ENCODE measurements around the gene PACS2.

The PACS2 gene

DNA sequence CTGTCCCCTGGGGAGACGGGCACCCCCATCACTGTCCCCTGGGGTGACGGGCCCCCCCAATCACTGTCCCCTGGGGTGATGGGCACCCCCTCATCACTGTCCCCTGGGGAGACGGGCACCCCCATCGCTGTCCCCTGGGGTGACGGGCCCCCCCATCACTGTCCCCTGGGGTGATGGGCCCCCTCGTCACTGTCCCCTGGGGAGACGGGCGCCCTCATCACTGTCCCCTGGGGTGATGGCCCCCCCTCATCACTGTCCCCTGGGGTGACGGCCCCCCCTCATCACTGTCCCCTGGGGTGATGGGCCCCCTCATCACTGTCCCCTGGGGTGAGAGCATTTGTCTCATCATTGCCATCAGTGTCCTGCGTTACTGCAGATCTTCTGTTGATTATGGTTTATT, 38.6 kb downstream of the PACS2 start:
- peaks cover 4% of the 10 kb centered on the region for H3K36me3 ChIP-seq (ENCODE audit: low read depth)
- DNase-seq (ENCODE audit: low spot score): no peak
- no peaks in the 10 kb centered on the region for H3K27me3 ChIP-seq (ENCODE audit: insufficient read depth, poor library complexity, severe bottlenecking)
- no peak for ATAC-seq (ENCODE audit: low read depth)
- H3K27ac ChIP-seq (ENCODE audit: poor library complexity, severe bottlenecking): no peak overlapping the region
- H3K9me3 ChIP-seq (ENCODE audit: severe bottlenecking): no peaks in the 10 kb centered on the region
- TF ChIP-seq, protein P1, sequence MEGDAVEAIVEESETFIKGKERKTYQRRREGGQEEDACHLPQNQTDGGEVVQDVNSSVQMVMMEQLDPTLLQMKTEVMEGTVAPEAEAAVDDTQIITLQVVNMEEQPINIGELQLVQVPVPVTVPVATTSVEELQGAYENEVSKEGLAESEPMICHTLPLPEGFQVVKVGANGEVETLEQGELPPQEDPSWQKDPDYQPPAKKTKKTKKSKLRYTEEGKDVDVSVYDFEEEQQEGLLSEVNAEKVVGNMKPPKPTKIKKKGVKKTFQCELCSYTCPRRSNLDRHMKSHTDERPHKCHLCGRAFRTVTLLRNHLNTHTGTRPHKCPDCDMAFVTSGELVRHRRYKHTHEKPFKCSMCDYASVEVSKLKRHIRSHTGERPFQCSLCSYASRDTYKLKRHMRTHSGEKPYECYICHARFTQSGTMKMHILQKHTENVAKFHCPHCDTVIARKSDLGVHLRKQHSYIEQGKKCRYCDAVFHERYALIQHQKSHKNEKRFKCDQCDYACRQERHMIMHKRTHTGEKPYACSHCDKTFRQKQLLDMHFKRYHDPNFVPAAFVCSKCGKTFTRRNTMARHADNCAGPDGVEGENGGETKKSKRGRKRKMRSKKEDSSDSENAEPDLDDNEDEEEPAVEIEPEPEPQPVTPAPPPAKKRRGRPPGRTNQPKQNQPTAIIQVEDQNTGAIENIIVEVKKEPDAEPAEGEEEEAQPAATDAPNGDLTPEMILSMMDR (IDR thresholded peaks at IDR 0.05; ENCODE audit: poor library complexity, severe bottlenecking): no peak
- H3K4me3 ChIP-seq (ENCODE audit: severe bottlenecking): no peak overlapping the region
- peaks cover 2% of the 10 kb centered on the region for H3K4me1 ChIP-seq (ENCODE audit: insufficient read depth, poor library complexity, severe bottlenecking)

GRCh38 chr14:105354541-105354940, 40.0 kb downstream of the PACS2 start:
- ATAC-seq (ENCODE audit: low read depth) (no peak), DNase-seq (ENCODE audit: low spot score) (no peak)
- peaks cover 4% of the 10 kb centered on the region for H3K36me3 ChIP-seq (ENCODE audit: low read depth)
- H3K4me1 ChIP-seq (ENCODE audit: insufficient read depth, poor library complexity, severe bottlenecking): peaks cover 2% of the 10 kb centered on the region
- H3K27ac ChIP-seq (ENCODE audit: poor library complexity, severe bottlenecking): no peak overlapping the region
- H3K27me3 ChIP-seq (ENCODE audit: insufficient read depth, poor library complexity, severe bottlenecking): no peaks in the 10 kb centered on the region
- H3K9me3 ChIP-seq (ENCODE audit: severe bottlenecking): no peaks in the 10 kb centered on the region
- H3K4me3 ChIP-seq (ENCODE audit: severe bottlenecking): no peak overlapping the region
- TF ChIP-seq, protein P1 (IDR thresholded peaks at IDR 0.05; ENCODE audit: poor library complexity, severe bottlenecking): no peak

DNA sequence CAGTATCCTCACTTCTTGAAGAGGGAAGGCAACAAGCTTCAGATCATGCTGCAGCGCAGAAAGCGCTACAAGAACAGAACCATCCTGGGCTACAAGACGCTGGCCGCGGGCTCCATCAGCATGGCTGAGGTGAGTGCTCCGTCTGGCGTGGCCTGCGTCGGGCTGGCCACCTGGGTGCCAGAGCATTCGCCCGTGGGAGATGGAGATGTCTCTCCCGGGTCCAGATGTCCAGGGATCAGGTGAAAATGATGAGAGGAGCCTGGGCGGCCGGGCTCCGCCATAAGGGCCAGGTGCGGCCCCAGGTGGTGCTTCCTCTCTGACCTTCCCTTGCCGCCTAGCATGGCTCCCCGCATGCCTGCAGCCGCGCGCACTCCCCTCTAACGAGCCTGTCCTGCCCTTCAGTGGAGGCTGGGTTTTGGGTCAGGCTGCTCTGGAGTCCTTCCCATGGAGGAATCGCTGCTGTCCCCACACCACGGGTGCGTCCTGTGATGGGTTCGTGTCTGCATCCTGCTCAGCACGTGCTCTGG, 40.6 kb downstream of the PACS2 start:
- TF ChIP-seq, protein P1 (IDR thresholded peaks at IDR 0.05; ENCODE audit: poor library complexity, severe bottlenecking): no peak
- Histone ChIP-seq H3K27ac (ENCODE audit: poor library complexity, severe bottlenecking) (no peak overlapping the region), H3K27me3 (ENCODE audit: insufficient read depth, poor library complexity, severe bottlenecking) (no peaks in the 10 kb centered on the region), H3K36me3 (ENCODE audit: low read depth) (peaks cover 4% of the 10 kb centered on the region), H3K4me3 (ENCODE audit: severe bottlenecking) (no peak overlapping the region), H3K4me1 (ENCODE audit: insufficient read depth, poor library complexity, severe bottlenecking) (peaks cover 2% of the 10 kb centered on the region), H3K9me3 (ENCODE audit: severe bottlenecking) (no peaks in the 10 kb centered on the region)
- no peak for ATAC-seq (ENCODE audit: low read depth)
- DNase-seq (ENCODE audit: low spot score): peak; percentile 69

GRCh38 chr14:105355850-105356604, 41.5 kb downstream of the PACS2 start:
- no peak for DNase-seq (ENCODE audit: low spot score)
- Histone ChIP-seq H3K4me1 (ENCODE audit: insufficient read depth, poor library complexity, severe bottlenecking) (peaks cover 2% of the 10 kb centered on the region), H3K4me3 (ENCODE audit: severe bottlenecking) (no peak overlapping the region), H3K27ac (ENCODE audit: poor library complexity, severe bottlenecking) (no peak overlapping the region), H3K36me3 (ENCODE audit: low read depth) (peaks cover 7% of the 10 kb centered on the region), H3K27me3 (ENCODE audit: insufficient read depth, poor library complexity, severe bottlenecking) (no peaks in the 10 kb centered on the region), H3K9me3 (ENCODE audit: severe bottlenecking) (no peaks in the 10 kb centered on the region)
- TF ChIP-seq, protein P1 (IDR thresholded peaks at IDR 0.05; ENCODE audit: poor library complexity, severe bottlenecking): no peak
- no peak for ATAC-seq (ENCODE audit: low read depth)

DNA sequence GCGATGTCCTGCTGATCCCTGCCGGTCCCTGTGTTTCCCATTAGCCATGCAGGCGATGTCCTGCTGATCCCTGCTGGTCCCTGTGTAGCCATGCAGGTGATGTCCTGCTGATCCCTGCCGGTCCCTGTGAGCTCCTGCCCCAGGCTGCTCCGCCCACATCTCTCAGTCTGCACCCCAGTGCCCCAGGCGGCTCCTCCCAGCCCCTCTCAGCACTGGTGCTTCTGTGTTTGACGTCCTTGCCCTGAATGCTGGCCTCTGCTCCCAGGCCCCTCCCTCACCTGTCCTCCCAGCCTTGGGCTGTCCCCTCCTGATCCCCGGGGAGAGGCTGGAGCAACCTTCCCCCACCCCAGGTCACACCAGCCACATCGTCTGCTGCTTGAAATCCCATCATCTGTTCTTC, 42.4 kb downstream of the PACS2 start:
- no peaks in the 10 kb centered on the region for H3K9me3 ChIP-seq (ENCODE audit: severe bottlenecking)
- H3K27me3 ChIP-seq (ENCODE audit: insufficient read depth, poor library complexity, severe bottlenecking): no peaks in the 10 kb centered on the region
- no peak for DNase-seq (ENCODE audit: low spot score)
- H3K4me1 ChIP-seq (ENCODE audit: insufficient read depth, poor library complexity, severe bottlenecking): peaks cover 2% of the 10 kb centered on the region
- H3K36me3 ChIP-seq (ENCODE audit: low read depth): peaks cover 9% of the 10 kb centered on the region
- no peak overlapping the region for H3K27ac ChIP-seq (ENCODE audit: poor library complexity, severe bottlenecking)
- ATAC-seq (ENCODE audit: low read depth): no peak
- TF ChIP-seq, protein P1 (IDR thresholded peaks at IDR 0.05; ENCODE audit: poor library complexity, severe bottlenecking): no peak
- H3K4me3 ChIP-seq (ENCODE audit: severe bottlenecking): no peak overlapping the region

Data from RWPE2 (cell line).